GM21825 (cell line): ENCODE data around the gene NRP2.

Source experiments
- ATAC-seq: cut with Tn5 transposase; IDR thresholded peaks from one replicate; pipeline ENCODE4 v1.9.1; 2021; ENCODE audit warnings: mild to moderate bottlenecking, moderate library complexity; ENCODE audit not compliant: unreplicated experiment

The NRP2 gene

GRCh38 chr2:205771666-205772065 is 89.4 kb downstream of the NRP2 start:
- ATAC-seq = no peak

- ATAC-seq = no peak
Observed at GRCh38 chr2:205772983-205773382, 90.7 kb downstream of the NRP2 start.

GRCh38 chr2:205773989-205774388 is 91.7 kb downstream of the NRP2 start:
- ATAC-seq = no peak

- ATAC-seq = no peak
Observed at GRCh38 chr2:205775097-205775877, 93.0 kb downstream of the NRP2 start.

GRCh38 chr2:205776139-205776538 is 93.8 kb downstream of the NRP2 start:
- no peak for ATAC-seq

GRCh38 chr2:205776720-205777119 is 94.4 kb downstream of the NRP2 start:
- no peak for ATAC-seq

- ATAC-seq = no peak
Observed at GRCh38 chr2:205778356-205778755, 96.1 kb downstream of the NRP2 start.

- no peak for ATAC-seq
Observed at GRCh38 chr2:205780645-205781044, 98.3 kb downstream of the NRP2 start.

- ATAC-seq = no peak
Observed at GRCh38 chr2:205781244-205781931, 99.1 kb downstream of the NRP2 start.

GRCh38 chr2:205782941-205783340 is 100.6 kb downstream of the NRP2 start:
- ATAC-seq = no peak

- no peak for ATAC-seq
Observed at GRCh38 chr2:205783872-205784499, 101.7 kb downstream of the NRP2 start.

- no peak for ATAC-seq
Observed at GRCh38 chr2:205785507-205786260, 103.4 kb downstream of the NRP2 start.

- ATAC-seq = no peak
Observed at GRCh38 chr2:205786976-205787375, 104.7 kb downstream of the NRP2 start.

- no peak for ATAC-seq
Observed at GRCh38 chr2:205787761-205788160, 105.5 kb downstream of the NRP2 start.

- ATAC-seq = no peak
Observed at GRCh38 chr2:205789906-205790305, 107.6 kb downstream of the NRP2 start.

GRCh38 chr2:205792908-205793307 is 110.6 kb downstream of the NRP2 start:
- ATAC-seq = no peak

- ATAC-seq = no peak
Observed at GRCh38 chr2:205796805-205797313, 114.6 kb downstream of the NRP2 start.

- no peak for ATAC-seq
Observed at GRCh38 chr2:205797866-205798265, 115.6 kb downstream of the NRP2 start.

GRCh38 chr2:205800224-205800623 is 117.9 kb downstream of the NRP2 start:
- ATAC-seq = no peak

GRCh38 chr2:205800773-205801172 is 118.5 kb downstream of the NRP2 start:
- ATAC-seq = no peak

GRCh38 chr2:205802065-205802464 is 119.8 kb downstream of the NRP2 start:
- no peak for ATAC-seq
